Amniotic stem cell (primary cell): ENCODE data around the gene SMC4.

Experiments
- DNase-seq: peaks from one replicate; lab custom pipeline; 2025; lab: John Stamatoyannopoulos, UW

SMC4 gene

GRCh38 chr3:160395297-160395696 lies 4.2 kb upstream of the SMC4 start:
- DNase-seq = no peak

- no peak for DNase-seq
These were observed 678 bp upstream of the SMC4 start for GRCh38 chr3:160398820-160399124.

- no peak for DNase-seq
These were observed 716 bp downstream of the SMC4 start for GRCh38 chr3:160400030-160400701.

GRCh38 chr3:160400702-160401150 lies 1.3 kb downstream of the SMC4 start:
- DNase-seq = no peak

GRCh38 chr3:160401291-160402095 lies 2.0 kb downstream of the SMC4 start:
- peak; percentile 33 for DNase-seq

- DNase-seq = no peak
These were observed 3.0 kb downstream of the SMC4 start for GRCh38 chr3:160402221-160403027.

- DNase-seq = no peak
These were observed 3.6 kb downstream of the SMC4 start for GRCh38 chr3:160403028-160403545.

- DNase-seq = no peak
These were observed 4.5 kb downstream of the SMC4 start for GRCh38 chr3:160403796-160404470.

GRCh38 chr3:160409812-160410610 lies 10.6 kb downstream of the SMC4 start:
- DNase-seq = no peak

GRCh38 chr3:160412477-160412876 lies 13.0 kb downstream of the SMC4 start:
- no peak for DNase-seq

GRCh38 chr3:160413613-160414248 lies 14.3 kb downstream of the SMC4 start:
- peak; percentile 58 for DNase-seq

GRCh38 chr3:160417311-160417710 lies 17.9 kb downstream of the SMC4 start:
- no peak for DNase-seq

GRCh38 chr3:160427832-160428424 lies 28.5 kb downstream of the SMC4 start:
- no peak for DNase-seq

GRCh38 chr3:160434071-160434470 lies 34.6 kb downstream of the SMC4 start:
- peak; percentile 22 for DNase-seq

GRCh38 chr3:160435095-160435494 lies 35.6 kb downstream of the SMC4 start:
- no peak for DNase-seq

- no peak for DNase-seq
These were observed 36.3 kb downstream of the SMC4 start for GRCh38 chr3:160435747-160436146.

- DNase-seq = no peak
These were observed 37.6 kb downstream of the SMC4 start for GRCh38 chr3:160437083-160437455.

GRCh38 chr3:160440687-160441086 lies 41.2 kb downstream of the SMC4 start:
- DNase-seq = no peak

GRCh38 chr3:160444411-160444810 lies 45.0 kb downstream of the SMC4 start:
- no peak for DNase-seq

- DNase-seq = no peak
These were observed 46.4 kb downstream of the SMC4 start for GRCh38 chr3:160445854-160446253.
